AG10803 (cell line): ENCODE measurements around the gene FSTL1.
"Not testable (repeated sequence)": the region's sequence is repeated elsewhere in the genome, so short reads cannot be mapped to it uniquely, and the experiment has no call there.

Experiments used
- DNase-seq: peaks from one replicate; pipeline ENCODE4 v3.0.0; 2010; ENCODE audit warnings: low read depth
- H3K4me3 ChIP-seq: 2 replicates; pipeline ENCODE4 v1.5.1; 2011; ENCODE audit warnings: mild to moderate bottlenecking, low read length, control low read depth
- TF ChIP-seq, protein P1 (sequence below): conservative IDR thresholded peaks from 2 replicates; pipeline ENCODE4 v1.5.1; 2011; ENCODE audit warnings: mild to moderate bottlenecking, low read length, control low read depth, inconsistent platforms

Gene FSTL1

DNA sequence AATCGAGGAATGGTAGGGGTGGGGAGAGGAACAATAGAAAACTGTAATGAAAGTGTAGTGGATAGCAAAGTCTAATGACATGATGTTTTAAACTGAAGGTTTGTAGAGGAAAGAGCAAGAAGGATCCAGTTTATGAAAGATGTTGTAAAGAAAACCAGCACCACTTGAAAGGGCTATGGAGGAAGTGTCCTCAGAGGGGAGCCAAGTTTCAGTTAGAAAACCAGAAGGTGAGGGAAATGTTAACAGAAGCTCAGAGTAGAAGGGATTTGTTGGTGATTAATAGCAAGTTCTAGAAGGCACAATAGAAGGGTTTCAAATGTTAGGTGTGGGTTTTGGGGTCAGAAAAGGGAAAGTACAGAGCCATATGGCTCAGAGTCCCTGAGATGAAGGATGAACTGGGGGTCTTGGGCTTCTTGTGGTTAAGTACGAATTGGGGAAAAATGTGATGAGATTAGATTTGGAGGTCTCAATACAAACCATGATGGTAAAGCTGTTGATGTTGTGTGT lies 67.8 kb downstream of the FSTL1 start:
- TF ChIP-seq, protein P1, sequence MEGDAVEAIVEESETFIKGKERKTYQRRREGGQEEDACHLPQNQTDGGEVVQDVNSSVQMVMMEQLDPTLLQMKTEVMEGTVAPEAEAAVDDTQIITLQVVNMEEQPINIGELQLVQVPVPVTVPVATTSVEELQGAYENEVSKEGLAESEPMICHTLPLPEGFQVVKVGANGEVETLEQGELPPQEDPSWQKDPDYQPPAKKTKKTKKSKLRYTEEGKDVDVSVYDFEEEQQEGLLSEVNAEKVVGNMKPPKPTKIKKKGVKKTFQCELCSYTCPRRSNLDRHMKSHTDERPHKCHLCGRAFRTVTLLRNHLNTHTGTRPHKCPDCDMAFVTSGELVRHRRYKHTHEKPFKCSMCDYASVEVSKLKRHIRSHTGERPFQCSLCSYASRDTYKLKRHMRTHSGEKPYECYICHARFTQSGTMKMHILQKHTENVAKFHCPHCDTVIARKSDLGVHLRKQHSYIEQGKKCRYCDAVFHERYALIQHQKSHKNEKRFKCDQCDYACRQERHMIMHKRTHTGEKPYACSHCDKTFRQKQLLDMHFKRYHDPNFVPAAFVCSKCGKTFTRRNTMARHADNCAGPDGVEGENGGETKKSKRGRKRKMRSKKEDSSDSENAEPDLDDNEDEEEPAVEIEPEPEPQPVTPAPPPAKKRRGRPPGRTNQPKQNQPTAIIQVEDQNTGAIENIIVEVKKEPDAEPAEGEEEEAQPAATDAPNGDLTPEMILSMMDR: no peak
- H3K4me3 ChIP-seq: no peak overlapping the region
- no peak for DNase-seq

DNA sequence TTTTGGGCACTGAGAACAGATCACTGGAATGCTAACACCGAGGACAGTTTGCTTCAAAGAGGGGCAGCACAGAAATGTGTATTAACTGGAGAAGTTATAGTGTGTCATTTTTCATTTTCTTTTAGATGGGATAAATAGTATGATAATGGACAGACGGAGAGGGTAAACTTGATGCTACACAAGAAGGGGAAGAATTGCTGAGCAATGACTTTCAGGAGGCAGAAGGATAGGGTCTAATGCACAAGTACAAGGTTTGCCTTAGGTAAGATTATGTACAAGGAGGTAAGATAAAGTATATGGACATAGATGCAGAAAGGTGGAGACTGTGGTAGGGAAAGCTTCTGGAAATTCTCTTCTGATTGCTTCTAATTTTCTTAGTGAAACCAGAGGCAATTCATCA lies 69.3 kb downstream of the FSTL1 start:
- DNase-seq: no peak
- TF ChIP-seq, protein P1: no peak
- H3K4me3 ChIP-seq: no peak overlapping the region

DNA sequence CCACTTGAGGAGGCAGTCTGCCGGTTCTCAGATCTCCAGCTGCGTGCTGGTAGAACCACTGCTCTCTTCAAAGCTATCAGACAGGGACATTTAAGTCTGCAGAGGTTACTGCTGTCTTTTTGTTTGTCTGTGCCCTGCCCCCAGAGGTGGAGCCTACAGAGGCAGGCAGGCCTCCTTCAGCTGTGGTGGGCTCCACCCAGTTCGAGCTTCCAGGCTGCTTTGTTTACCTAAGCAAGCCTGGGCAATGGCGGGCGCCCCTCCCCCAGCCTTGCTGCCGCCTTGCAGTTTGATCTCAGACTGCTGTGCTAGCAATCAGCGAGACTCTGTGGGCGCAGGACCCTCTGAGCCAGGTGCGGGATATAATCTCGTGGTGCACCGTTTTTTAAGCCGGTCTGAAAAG lies 72.8 kb downstream of the FSTL1 start:
- DNase-seq, H3K4me3 ChIP-seq: not testable (repeated sequence)

DNA sequence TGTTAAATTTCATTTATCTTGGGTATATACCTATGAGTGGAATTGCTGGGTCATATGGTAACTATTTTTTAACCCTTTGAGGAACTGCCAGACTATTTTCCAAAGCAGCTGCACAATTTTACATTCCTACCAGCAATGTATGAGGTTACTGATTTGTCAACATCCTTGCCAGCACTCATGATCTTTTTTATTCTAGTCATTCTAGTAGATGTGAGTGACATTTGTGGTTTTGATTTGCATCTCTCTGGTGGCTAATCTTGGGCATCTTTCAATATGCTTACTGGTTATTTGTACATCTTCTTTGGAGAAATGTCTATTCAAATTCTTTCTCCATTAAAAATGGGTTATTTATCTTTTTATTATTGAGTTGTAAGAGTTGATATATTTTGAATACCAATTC lies 80.3 kb downstream of the FSTL1 start:
- no peak for DNase-seq
- TF ChIP-seq, protein P1: no peak
- H3K4me3 ChIP-seq: no peak overlapping the region

DNA sequence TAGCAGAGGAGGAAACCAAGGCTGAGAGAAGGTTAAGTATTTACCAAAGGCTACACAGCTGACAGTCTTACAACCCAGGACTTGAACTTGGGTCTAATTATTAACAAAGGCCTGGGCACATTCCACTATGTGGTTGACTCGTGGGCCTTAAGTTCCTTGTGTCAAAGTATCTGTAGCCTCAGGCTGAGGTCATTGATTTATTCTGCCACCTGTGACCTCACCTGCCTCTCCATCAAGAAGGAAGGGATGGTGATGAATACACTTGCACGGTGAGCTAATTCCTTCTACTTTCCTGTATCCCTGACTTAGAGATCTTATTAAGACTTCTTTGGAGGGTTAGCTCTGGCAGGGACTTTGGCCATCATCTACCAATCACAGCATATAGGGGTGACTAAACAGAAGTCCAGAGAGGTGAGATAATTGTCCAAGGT lies 81.7 kb downstream of the FSTL1 start:
- TF ChIP-seq, protein P1: no peak
- no peak for DNase-seq
- H3K4me3 ChIP-seq: no peak overlapping the region

DNA sequence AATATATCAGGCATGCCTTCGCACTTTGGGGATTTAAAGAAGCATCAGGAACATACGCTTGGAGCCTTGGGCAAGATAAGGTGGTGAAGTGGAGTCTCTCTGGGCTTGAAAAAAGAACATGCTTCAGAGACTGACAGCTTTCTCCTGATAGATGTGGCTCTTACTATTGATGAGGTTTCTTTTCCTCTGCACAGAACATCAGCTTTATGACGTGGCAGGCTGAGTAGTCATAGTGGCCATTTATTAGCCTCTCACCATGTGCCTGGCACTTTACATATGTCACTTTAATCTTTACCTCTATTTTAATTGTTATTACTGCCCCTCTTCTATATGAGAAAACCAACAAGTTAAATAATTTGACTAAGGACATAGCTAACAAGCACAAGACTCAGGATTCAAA lies 82.6 kb downstream of the FSTL1 start:
- TF ChIP-seq, protein P1: no peak
- no peak for DNase-seq
- no peak overlapping the region for H3K4me3 ChIP-seq

DNA sequence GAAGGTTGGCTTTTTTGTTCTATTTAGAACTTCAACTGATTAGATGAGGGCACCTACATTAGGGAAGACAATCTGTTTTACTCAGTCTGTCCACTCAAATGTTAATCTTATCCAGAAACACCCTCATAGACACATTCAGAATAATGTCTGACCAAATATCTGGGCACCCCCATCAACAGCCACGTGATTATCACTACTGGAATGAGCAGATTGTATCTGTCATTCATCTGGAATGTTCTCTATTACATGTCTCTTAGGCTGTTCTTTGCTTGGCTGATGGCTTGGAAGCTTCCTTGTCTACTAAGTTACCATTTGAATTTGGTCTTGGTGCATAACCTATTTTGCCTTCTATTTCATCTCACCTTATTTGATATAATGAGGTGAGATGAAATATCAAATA lies 86.0 kb downstream of the FSTL1 start:
- no peak overlapping the region for H3K4me3 ChIP-seq
- TF ChIP-seq, protein P1: no peak
- peak; percentile 42 for DNase-seq

DNA sequence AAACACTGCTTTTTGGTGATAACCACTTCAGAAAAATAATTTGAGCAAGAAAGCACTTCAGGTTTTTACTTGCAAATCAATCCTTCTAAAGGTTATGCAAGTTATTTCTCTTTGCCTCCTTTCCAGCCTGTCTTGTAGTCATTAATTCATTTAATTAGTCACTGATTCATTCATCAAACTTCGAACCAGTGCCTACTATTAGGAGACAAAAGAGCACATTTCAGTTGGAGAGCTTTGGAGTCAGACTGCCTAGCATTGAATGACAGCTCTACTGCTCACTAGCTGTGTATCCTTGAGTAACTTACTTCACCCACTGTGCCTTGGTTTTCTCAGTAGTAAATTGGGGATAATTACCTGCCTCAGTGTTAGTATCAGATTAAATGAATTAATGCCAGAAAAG lies 86.7 kb downstream of the FSTL1 start:
- no peak overlapping the region for H3K4me3 ChIP-seq
- TF ChIP-seq, protein P1: no peak
- no peak for DNase-seq
